SU-DHL-6 (cell line): ENCODE measurements around the gene E2F3.

Experiments used
- H2AFZ ChIP-seq: fragments of 200-600 bp; sonication (generic); 2 replicates; pipeline ENCODE4 v1.6.1; 2014; ENCODE audit warnings: low read depth, mild to moderate bottlenecking, moderate library complexity, mixed read lengths, antibody characterized with exemption, low read length; ENCODE audit not compliant: severe bottlenecking
- H3F3A ChIP-seq: fragments of 200-600 bp; shearing (Covaris generic); 2 replicates; pipeline ENCODE4 v1.6.0; 2016; ENCODE audit warnings: antibody characterized with exemption, mild to moderate bottlenecking; ENCODE audit not compliant: insufficient read depth
- H3K27ac ChIP-seq: fragments of 200-600 bp; sonication (generic); 2 replicates; pipeline ENCODE4 v1.5.1; 2016; ENCODE audit warnings: low read depth, mild to moderate bottlenecking, low read length, moderate library complexity, mixed read lengths
- H3K27me3 ChIP-seq: fragments of 200-600 bp; sonication (generic), shearing (Covaris generic); 2 replicates; pipeline ENCODE4 v1.6.0; 2014; ENCODE audit warnings: mild to moderate bottlenecking, low read length
- H3K36me3 ChIP-seq: fragments of 200-600 bp; sonication (generic); 2 replicates; pipeline ENCODE4 v1.6.1; 2014; ENCODE audit warnings: mild to moderate bottlenecking, low read length, mixed read lengths
- H3K4me2 ChIP-seq: fragments of 300-600, 200-600 bp; shearing (Covaris generic), sonication (generic); 2 replicates; pipeline ENCODE4 v1.6.0; 2014; ENCODE audit warnings: low read length, low read depth, mild to moderate bottlenecking; ENCODE audit not compliant: poor library complexity, severe bottlenecking
- H3K4me3 ChIP-seq: fragments of 200-600 bp; sonication (generic); 2 replicates; pipeline ENCODE4 v1.5.1; 2014; ENCODE audit warnings: antibody characterized with exemption, low read length, mild to moderate bottlenecking, mixed read lengths; ENCODE audit not compliant: insufficient read depth, poor library complexity, severe bottlenecking
- H3K79me2 ChIP-seq: fragments of 200-600 bp; sonication (generic); 2 replicates; pipeline ENCODE4 v1.6.1; 2014; ENCODE audit warnings: mild to moderate bottlenecking, low read length, moderate library complexity; ENCODE audit not compliant: insufficient read depth
- H3K9ac ChIP-seq: fragments of 200-600 bp; sonication (generic); 2 replicates; pipeline ENCODE4 v1.7.0; 2014; ENCODE audit warnings: mild to moderate bottlenecking, low read length
- H3K9me2 ChIP-seq: fragments of 200-600 bp; sonication (generic); replicated peaks from 2 replicates; pipeline ENCODE4 v1.6.1; 2014; ENCODE audit warnings: low read length; ENCODE audit not compliant: insufficient read depth
- H3K9me3 ChIP-seq: fragments of 200-600 bp; sonication (generic); 2 replicates; pipeline ENCODE4 v1.6.1; 2014; ENCODE audit warnings: low read length, mixed read lengths; ENCODE audit not compliant: insufficient read depth
- H4K20me1 ChIP-seq: fragments of 200-600 bp; sonication (generic); 2 replicates; pipeline ENCODE4 v1.6.1; 2014; ENCODE audit warnings: low read depth, mild to moderate bottlenecking, antibody characterized with exemption, low read length, moderate library complexity, mixed read lengths
- CTCF ChIP-seq: fragments of 200-600 bp; sonication (generic); IDR thresholded peaks from one replicate; pipeline ENCODE4 v1.5.1; 2017; ENCODE audit warnings: antibody characterized with exemption, mild to moderate bottlenecking, low read length, moderate library complexity; ENCODE audit not compliant: insufficient read depth, poor library complexity, severe bottlenecking
- EZH2phosphoT487 ChIP-seq: fragments of 200-600 bp; sonication (generic), shearing (Covaris generic); conservative IDR thresholded peaks from 2 replicates; pipeline ENCODE4 v1.6.1; 2018; ENCODE audit warnings: mild to moderate bottlenecking, antibody characterized with exemption, low read length, moderate library complexity, mixed read lengths

Gene E2F3

GRCh38 chr6:20386218-20386617, 15.5 kb upstream of the E2F3 start:
- Histone ChIP-seq H4K20me1 (no peaks in the 10 kb centered on the region), H3K4me2 (no peak overlapping the region), H3K9me2 (no peaks in the 10 kb centered on the region), H3K79me2 (no peaks in the 10 kb centered on the region), H3K9me3 (no peaks in the 10 kb centered on the region), H2AFZ (no peak overlapping the region), H3K36me3 (no peaks in the 10 kb centered on the region), H3K4me3 (no peak overlapping the region), H3F3A (no peaks in the 10 kb centered on the region), H3K27ac (no peak overlapping the region), H3K9ac (no peak overlapping the region), H3K27me3 (no peaks in the 10 kb centered on the region)
- TF ChIP-seq CTCF (no peak), EZH2phosphoT487 (no peak)

DNA sequence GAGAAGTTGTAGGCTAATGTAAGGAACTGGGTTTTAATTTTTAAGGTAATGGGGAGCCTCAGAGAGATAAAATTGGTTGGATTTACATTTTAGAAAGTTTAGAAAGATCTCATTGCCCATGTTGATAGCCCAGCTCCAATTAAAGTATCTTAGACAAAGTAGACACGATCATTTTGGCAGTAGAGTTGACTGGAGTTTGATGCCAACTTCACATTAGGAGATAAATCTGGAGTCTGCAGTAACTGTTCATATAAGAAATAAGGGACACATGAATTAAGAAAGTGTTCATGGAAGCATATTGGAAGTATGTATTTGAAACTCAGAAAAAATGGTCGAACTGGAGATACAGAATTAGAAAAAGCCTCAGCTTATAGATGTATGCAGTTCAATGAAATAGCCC, 12.6 kb upstream of the E2F3 start:
- Histone ChIP-seq H4K20me1 (no peaks in the 10 kb centered on the region), H3K79me2 (no peaks in the 10 kb centered on the region), H3K27me3 (no peaks in the 10 kb centered on the region), H3K4me2 (no peak overlapping the region), H3K27ac (no peak overlapping the region), H2AFZ (no peak overlapping the region), H3K36me3 (no peaks in the 10 kb centered on the region), H3K4me3 (no peak overlapping the region), H3F3A (no peaks in the 10 kb centered on the region), H3K9ac (no peak overlapping the region), H3K9me3 (no peaks in the 10 kb centered on the region), H3K9me2 (no peaks in the 10 kb centered on the region)
- TF ChIP-seq EZH2phosphoT487, result no peak
- TF ChIP-seq CTCF, result no peak

GRCh38 chr6:20393297-20393696, 8.4 kb upstream of the E2F3 start:
- no peaks in the 10 kb centered on the region for H3K79me2 ChIP-seq
- H3K9me3 ChIP-seq, result no peaks in the 10 kb centered on the region
- no peak overlapping the region for H3K4me3 ChIP-seq
- H2AFZ ChIP-seq, result no peak overlapping the region
- H3K9ac ChIP-seq, result no peak overlapping the region
- no peaks in the 10 kb centered on the region for H4K20me1 ChIP-seq
- H3F3A ChIP-seq, result no peaks in the 10 kb centered on the region
- H3K9me2 ChIP-seq, result no peaks in the 10 kb centered on the region
- TF ChIP-seq CTCF (no peak), EZH2phosphoT487 (no peak)
- H3K36me3 ChIP-seq, result no peaks in the 10 kb centered on the region
- no peaks in the 10 kb centered on the region for H3K27me3 ChIP-seq
- no peak overlapping the region for H3K27ac ChIP-seq
- H3K4me2 ChIP-seq, result no peak overlapping the region

DNA sequence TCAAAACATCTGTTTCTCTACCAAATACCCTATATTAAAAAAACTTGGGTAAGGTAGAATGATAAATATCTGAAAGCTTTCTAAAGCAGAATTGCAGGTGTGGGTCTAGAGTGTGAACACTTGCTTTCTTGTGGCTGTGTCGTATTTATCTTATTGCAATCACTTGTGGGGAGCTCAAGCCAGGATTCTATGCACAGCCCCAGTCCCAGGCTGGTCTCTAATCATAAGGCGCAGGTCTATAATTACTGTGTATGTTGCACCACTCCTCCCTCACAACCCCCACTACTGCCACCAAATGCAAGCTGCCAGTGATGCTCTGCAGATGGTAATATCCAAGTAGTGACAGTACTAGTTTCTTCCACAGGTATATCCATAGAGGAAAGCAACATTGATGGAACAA, 2.2 kb upstream of the E2F3 start:
- Histone ChIP-seq H3F3A (peaks cover 26% of the 10 kb centered on the region), H4K20me1 (no peaks in the 10 kb centered on the region), H3K36me3 (no peaks in the 10 kb centered on the region), H3K9ac (no peak overlapping the region), H3K79me2 (peaks cover 23% of the 10 kb centered on the region), H3K9me3 (no peaks in the 10 kb centered on the region), H3K27ac (no peak overlapping the region), H2AFZ (no peak overlapping the region), H3K9me2 (no peaks in the 10 kb centered on the region), H3K4me2 (no peak overlapping the region), H3K4me3 (no peak overlapping the region), H3K27me3 (no peaks in the 10 kb centered on the region)
- TF ChIP-seq EZH2phosphoT487 (no peak), CTCF (no peak)
